Vagina (tissue), 2 donors: ENCODE data around the gene DEDD.

Experiments used
- CTCF ChIP-seq, 3 experiments: fragments of 450-650 bp in 2 of 3; fragments of 200-600 bp in 1 of 3; sonication (generic) in 1 of 3; IDR thresholded peaks; one replicate each; pipeline ENCODE4 v1.5.1; 2017 to 2019; ENCODE audit warnings: antibody characterized with exemption in 3 of 3, mild to moderate bottlenecking in 2 of 3, moderate library complexity in 2 of 3
- POLR2A ChIP-seq, 2 donors: fragments of 450-650 bp; IDR thresholded peaks; one replicate each; pipeline ENCODE4 v1.6.1; 2017; ENCODE audit warnings: antibody characterized with exemption in 2 of 2, mild to moderate bottlenecking in 2 of 2, moderate library complexity in 2 of 2
- POLR2AphosphoS5 ChIP-seq, 2 donors: sonication (generic); formaldehyde crosslinking; IDR thresholded peaks; one replicate each; pipeline ENCODE4 v1.9.0; 2017; ENCODE audit warnings: antibody characterized with exemption in 2 of 2, mild to moderate bottlenecking in 2 of 2, low read depth in 1 of 2; ENCODE audit not compliant: insufficient read depth in 1 of 2

- TF ChIP-seq CTCF (IDR thresholded peaks at IDR 0.05) (no peak), POLR2AphosphoS5 (IDR thresholded peaks at IDR 0.05; ENCODE audit: insufficient read depth in 1 of 2, low read depth in 1 of 2) (peak in 1 of 2 donors; percentile 55), POLR2A (IDR thresholded peaks at IDR 0.05) (no peak)
These were observed 17.2 kb downstream of the DEDD start for GRCh38 chr1:161115132-161115711.
